GM21737 (cell line): ENCODE results near the gene GADL1.

Experiments
- ATAC-seq: cut with Tn5 transposase; IDR thresholded peaks from one replicate; pipeline ENCODE4 v1.9.1; 2021; ENCODE audit warnings: mild to moderate bottlenecking, moderate library complexity; ENCODE audit not compliant: unreplicated experiment

The GADL1 gene

DNA sequence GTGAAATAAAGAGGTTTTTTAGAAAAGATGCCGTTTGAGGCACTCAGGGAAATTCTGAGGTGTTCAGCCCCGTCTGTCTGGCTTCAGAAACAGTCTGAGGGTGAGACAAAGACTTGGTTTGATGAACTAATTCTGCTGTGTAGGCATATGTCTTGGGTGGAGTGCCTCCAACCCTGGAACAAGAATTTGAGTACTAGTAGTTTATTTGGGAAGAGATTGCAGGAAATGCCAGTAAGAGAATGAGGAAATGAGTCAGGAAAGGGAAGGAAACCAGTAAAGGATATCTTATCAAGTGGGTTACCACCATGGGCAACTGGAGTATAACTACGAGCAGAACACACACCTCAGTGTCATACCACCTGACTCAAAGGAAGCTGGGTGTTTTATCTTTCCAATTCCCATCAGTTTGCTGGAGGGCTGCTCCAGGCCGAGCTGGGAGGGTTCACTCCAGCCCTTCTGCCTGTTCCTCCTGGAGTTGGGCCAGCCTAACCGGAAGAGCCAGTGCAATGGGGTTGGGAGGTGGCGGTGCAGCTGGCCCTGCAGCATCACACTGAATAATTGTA, 212.7 kb downstream of the GADL1 start:
- ATAC-seq: no peak

- ATAC-seq: no peak
Observed at GRCh38 chr3:30680789-30681648, 213.4 kb downstream of the GADL1 start.

DNA sequence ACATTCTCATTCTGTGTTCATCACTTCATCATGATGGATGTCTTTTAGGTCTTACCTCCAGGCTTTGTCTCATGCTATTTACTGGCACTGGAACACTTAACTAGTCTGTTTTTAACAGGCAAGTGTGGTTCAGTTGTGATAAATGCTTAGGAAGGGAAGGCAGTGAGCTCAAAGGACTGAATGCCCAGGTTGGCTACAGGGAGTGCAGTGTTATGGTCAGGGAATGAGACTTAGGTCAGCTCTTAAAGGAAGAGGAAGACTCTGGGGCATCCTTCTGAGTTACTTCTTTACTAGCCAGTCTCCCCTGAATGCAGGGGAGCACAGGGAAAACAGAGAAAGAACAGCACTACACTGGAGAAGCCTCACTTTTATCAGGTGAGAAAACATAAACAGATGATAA, 215.4 kb downstream of the GADL1 start:
- no peak for ATAC-seq

DNA sequence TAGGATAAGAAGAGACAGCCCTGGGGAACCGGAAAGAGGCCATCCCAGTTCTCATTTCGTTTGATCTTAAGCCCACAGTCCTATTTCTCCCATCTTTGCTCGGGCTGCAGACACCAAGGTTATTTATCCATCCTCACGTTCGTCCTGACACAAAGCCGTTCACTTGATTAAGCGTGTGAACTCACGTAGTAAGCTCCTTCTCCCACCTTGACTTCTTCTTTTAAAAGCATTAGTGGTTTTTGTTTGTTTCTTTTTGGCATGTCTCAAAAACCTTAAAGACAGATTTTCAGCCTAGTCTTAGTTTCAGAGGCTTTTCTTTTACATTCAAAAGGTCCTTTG, 217.1 kb downstream of the GADL1 start:
- ATAC-seq: no peak

GRCh38 chr3:30676424-30677346, 217.8 kb downstream of the GADL1 start:
- ATAC-seq: no peak
